ENCODE measurements around the gene WDHD1.
"Not testable (repeated sequence)": the region's sequence is repeated elsewhere in the genome, so short reads cannot be mapped to it uniquely, and the experiment has no call there.

The WDHD1 gene

GRCh38 chr14:55028066-55028465 is 1.2 kb upstream of the WDHD1 start:
- no peak for DNase-seq (ENCODE audit: low spot score)
- no peak overlapping the region for H3K27ac ChIP-seq
- ChIA-PET CTCF (interaction anchor here (0.7 kb wide), 1 partner anchor 65 kb away, joined by 3 read pairs; no protein-coding TSS in a partner anchor), POLR2A (ENCODE audit: low non-redundant PET) (no interaction called here)
- no peak for TF ChIP-seq CTCF (conservative IDR thresholded peaks at IDR 0.05; ENCODE audit: low read depth)

DNA sequence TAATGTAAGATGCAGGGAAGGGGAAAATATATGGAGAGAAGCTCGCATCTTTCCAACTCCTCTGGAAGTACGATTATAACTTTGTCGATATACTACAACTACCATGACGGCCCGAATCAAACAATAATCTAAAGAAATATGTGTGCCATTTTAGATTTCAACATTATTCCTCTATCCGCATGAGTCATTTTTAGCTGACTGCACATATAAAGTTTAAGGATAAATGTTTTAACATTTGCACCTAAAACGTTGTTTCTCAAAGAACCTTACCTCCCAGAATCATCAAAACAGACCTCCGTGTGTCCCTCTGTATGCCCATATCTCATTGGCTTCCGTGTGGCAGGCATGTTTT is 482 bp downstream of the WDHD1 start:
- POLR2A ChIA-PET (ENCODE audit: low non-redundant PET), result interaction anchor here (0.8 kb wide), 1 partner anchor 11 kb away, joined by 3 read pairs; no protein-coding TSS in a partner anchor
- no peak for TF ChIP-seq CTCF (conservative IDR thresholded peaks at IDR 0.05; ENCODE audit: low read depth)
- H3K27ac ChIP-seq, result peak overlapping the region; percentile 86
- CTCF ChIA-PET, result interaction anchor here (0.5 to 2.0 kb wide), 3 partner anchors 25 to 462 kb away, joined by 3 to 8 read pairs (median 4); partner anchors contain the start of gene MAPK1IP1L
- no peak for DNase-seq (ENCODE audit: low spot score)

DNA sequence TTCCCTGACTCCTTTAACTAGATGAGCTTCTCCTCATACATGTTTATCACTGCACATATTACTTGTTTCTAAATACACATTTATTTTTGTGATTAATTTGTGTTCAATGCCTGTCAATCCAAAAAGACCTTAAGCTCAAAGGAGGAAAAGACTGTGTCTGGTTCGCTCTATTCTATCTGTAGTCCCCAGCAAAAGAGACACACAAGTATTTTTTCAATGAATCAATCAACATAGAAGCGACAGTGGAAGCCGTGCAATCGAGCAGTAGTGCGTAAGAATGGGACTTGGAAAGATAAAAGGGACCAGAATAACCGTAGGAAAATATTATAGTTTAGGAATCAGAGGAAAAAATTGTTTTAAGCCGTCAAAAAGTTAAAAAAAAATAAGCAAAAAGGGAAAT is 951 bp downstream of the WDHD1 start:
- POLR2A ChIA-PET (ENCODE audit: low non-redundant PET), result no interaction called here
- CTCF ChIA-PET, result interaction anchor here (2.0 kb wide), 1 partner anchor 25 kb away, joined by 8 read pairs; the partner anchor contains the start of gene MAPK1IP1L
- no peak for DNase-seq (ENCODE audit: low spot score)
- TF ChIP-seq CTCF (conservative IDR thresholded peaks at IDR 0.05; ENCODE audit: low read depth), result no peak
- H3K27ac ChIP-seq, result no peak overlapping the region

- DNase-seq (ENCODE audit: low spot score); CTCF ChIA-PET; H3K27ac ChIP-seq; POLR2A ChIA-PET (ENCODE audit: low non-redundant PET): not testable (repeated sequence)
These were observed 2.5 kb downstream of the WDHD1 start for GRCh38 chr14:55024365-55024764.

- no peak for DNase-seq (ENCODE audit: low spot score)
- no peak overlapping the region for H3K27ac ChIP-seq
- POLR2A ChIA-PET (ENCODE audit: low non-redundant PET), result no interaction called here
- CTCF ChIA-PET, result no interaction called here
- no peak for TF ChIP-seq CTCF (conservative IDR thresholded peaks at IDR 0.05; ENCODE audit: low read depth)
These were observed 6.8 kb downstream of the WDHD1 start for GRCh38 chr14:55019968-55020554.

DNA sequence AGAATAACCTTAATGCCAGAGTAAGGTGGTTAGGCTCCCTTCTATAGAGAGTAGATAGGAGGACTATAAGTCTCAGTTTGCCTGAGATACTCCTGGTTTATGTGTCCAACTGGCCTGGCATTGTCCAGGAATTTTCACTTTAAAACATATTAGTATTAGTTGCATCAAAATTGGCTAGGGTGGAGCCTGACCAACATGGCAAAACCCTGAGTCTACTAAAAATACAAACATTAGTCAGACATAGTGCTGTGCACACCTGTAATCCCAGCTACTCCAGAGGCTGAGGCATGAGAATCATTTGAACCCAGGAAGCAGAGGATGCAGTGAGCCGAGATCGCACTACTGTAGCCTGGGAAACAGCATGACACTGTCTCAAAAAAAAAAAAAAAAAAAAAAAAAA is 11.9 kb downstream of the WDHD1 start:
- no peak for DNase-seq (ENCODE audit: low spot score)
- no peak overlapping the region for H3K27ac ChIP-seq
- POLR2A ChIA-PET (ENCODE audit: low non-redundant PET), result interaction anchor here (0.7 kb wide), 1 partner anchor 12 kb away, joined by 3 read pairs; the partner anchor contains the start of genes SOCS4 and WDHD1
- CTCF ChIA-PET, result interaction anchor here (0.6 kb wide), 1 partner anchor 584 kb away, joined by 4 read pairs; no protein-coding TSS in a partner anchor
- TF ChIP-seq CTCF (conservative IDR thresholded peaks at IDR 0.05; ENCODE audit: low read depth), result no peak

GRCh38 chr14:55005071-55005470 is 21.8 kb downstream of the WDHD1 start:
- no peak for TF ChIP-seq CTCF (conservative IDR thresholded peaks at IDR 0.05; ENCODE audit: low read depth)
- no peak for DNase-seq (ENCODE audit: low spot score)
- no peak overlapping the region for H3K27ac ChIP-seq
- ChIA-PET CTCF (no interaction called here), POLR2A (ENCODE audit: low non-redundant PET) (interaction anchor here (0.8 kb wide), 1 partner anchor 22 kb away, joined by 3 read pairs; the partner anchor contains the start of genes SOCS4 and WDHD1)
